C4-2B (cell line): ENCODE results near the gene FAM180A.

Source experiments
- H3K27ac ChIP-seq: fragments of 450-650 bp; 2 replicates; pipeline ENCODE4 v1.5.1; 2017
- ZFX ChIP-seq: fragments of 450-650 bp; IDR thresholded peaks from 2 replicates; pipeline ENCODE4 v1.6.1; 2017
- TF ChIP-seq, protein P1 (sequence below): fragments of 450-650 bp; conservative IDR thresholded peaks from 2 replicates; pipeline ENCODE4 v1.5.1; 2017; ENCODE audit warnings: mild to moderate bottlenecking

FAM180A gene

DNA sequence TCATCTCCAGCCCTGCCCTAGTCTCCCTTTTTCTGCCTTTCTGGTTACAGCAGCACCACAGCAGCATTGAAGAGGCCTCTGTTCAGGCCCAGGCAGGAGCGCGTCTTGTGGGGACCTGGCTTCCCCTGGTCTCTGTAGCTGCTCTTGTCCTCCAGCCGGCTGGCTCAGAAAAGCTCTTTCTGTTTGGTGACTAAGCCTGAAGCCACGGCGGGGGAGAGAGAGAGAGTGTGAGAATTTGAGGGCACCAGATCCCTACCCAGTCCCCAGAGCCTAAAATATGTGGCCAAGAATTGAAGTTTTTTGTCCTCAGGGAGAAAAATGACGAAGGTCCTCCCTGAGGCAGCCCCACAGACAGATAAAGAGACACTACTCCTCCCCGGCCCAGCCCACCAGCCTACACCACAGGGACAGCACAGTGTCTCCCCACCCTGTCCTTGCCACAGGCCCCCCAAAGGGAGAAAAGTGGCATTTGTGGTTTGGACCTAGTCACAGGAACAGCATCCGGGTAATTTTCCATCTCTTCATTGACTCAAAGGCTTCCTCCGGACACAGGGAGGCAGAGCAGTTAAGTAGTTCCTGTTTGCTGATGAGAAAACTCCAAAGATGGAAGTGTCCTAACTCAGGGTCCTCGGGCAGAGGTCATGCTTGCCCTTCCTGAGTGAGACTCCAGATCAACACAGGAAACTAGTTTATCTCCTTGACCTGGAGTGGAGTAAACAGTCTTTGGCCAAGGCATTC is 13.3 kb upstream of the FAM180A start:
- H3K27ac ChIP-seq = no peak overlapping the region
- no peak for TF ChIP-seq ZFX

DNA sequence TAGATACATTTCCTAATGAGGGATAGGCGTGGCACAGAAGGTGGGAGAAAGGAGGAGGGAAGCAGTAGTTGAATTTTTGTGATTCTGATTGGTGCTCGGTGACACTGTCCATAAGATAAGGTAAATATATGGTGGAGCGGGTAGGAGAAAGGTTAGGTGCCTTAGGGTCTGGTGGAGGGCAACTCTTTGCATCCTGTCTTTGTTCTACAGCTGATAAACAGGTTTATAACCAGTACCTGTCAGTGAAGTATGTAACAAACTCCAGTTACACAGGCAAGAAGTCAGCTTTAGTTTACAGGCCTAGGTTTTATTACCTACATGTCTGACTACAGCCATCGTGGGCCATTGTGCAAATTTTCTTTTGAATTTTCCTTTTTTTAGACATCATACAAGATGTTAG is 10.9 kb upstream of the FAM180A start:
- H3K27ac ChIP-seq = no peak overlapping the region
- TF ChIP-seq ZFX = no peak
- TF ChIP-seq, protein P1, sequence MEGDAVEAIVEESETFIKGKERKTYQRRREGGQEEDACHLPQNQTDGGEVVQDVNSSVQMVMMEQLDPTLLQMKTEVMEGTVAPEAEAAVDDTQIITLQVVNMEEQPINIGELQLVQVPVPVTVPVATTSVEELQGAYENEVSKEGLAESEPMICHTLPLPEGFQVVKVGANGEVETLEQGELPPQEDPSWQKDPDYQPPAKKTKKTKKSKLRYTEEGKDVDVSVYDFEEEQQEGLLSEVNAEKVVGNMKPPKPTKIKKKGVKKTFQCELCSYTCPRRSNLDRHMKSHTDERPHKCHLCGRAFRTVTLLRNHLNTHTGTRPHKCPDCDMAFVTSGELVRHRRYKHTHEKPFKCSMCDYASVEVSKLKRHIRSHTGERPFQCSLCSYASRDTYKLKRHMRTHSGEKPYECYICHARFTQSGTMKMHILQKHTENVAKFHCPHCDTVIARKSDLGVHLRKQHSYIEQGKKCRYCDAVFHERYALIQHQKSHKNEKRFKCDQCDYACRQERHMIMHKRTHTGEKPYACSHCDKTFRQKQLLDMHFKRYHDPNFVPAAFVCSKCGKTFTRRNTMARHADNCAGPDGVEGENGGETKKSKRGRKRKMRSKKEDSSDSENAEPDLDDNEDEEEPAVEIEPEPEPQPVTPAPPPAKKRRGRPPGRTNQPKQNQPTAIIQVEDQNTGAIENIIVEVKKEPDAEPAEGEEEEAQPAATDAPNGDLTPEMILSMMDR = no peak

DNA sequence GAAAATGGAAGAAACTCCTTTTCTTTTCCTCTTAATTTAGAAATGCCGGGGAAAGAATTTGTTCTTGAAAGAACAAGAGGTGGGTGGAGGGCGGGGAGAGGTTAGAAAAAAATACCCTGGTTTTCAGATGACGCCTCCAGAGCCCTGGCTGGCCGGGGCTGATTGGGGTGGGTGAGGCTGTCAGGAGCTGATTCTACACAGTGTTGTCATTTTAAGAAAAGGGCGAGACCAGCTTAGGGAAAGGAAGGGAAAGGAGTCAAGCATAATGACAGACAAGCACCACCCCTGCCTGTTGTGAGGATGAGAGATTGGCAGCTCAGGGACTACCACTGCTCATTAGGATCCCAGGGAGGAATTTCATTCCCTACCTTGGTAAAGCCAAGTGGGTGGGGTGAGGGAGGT is 9.9 kb upstream of the FAM180A start:
- no peak for TF ChIP-seq ZFX
- TF ChIP-seq, protein P1 = no peak
- H3K27ac ChIP-seq = no peak overlapping the region

DNA sequence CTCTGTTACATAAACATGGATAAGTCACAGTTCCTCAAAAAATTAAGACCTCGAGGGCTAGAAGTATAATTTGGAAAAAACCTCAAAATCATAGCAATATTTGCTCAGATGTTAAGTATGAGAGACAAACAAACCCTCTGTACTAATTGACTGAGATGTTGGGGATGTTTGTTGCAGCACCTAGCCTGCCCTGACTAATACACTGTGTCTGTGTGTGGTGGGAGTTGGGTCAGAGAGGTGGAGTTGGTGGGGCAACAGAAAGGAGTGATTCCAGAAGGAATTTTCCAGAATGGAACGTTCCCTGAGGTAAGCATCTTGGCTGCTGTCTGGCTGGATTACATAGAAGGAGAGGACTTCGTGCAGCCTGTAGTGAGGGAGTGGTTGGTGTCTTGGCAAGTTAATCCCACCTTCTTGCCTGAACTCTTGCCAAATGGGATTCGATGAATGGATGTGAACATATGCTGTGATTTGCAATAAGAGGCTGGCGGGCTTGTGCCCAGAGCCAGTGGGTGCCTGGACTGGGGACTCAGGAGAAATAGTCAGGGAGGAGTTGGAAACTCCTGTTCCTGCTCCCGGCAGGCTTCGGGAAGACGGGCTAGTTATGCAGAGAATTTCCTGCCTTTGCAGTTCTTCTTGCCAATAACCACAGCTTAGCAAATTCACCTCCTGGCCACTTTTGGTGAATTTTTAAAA is 9.3 kb upstream of the FAM180A start:
- no peak overlapping the region for H3K27ac ChIP-seq
- TF ChIP-seq, protein P1 = no peak

DNA sequence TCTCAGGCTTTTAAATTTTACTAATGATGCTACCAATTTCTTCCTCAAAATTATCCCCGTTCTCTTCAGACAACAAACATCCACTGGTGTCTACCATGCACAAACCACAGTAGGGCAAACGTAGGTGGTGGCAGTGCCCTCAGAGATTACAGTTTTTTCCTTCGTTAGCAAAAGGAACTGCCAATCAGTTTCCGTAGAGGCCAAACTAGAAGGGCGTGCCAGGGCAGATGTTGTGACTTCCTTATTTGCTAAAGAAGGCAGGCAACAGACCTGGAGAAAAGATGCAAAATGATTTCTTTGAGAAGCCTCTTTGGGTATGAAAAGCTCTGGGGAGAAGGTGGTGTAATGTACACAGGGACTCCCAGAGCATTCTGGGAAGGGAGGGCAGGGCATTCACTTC is 7.6 kb upstream of the FAM180A start:
- H3K27ac ChIP-seq = no peak overlapping the region

DNA sequence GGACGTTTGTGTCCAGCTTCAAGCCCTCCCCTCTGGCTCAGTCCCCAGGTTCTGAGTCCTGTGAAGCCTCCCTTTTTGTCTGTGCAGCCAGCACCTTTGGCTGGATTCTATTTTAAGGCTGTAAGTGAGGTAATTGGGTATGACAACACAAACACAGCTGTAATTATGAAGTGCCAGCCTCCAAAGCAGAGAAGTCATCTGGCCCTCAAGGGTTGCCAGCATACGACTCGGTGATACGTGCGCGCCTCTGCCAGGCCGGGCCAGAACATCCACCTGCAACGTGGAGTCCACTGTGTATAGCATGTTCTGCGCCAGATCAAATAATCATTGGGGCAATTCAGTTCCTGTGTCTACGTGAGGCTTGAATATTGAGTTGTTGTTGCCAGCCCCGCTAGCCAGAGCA is 6.7 kb upstream of the FAM180A start:
- H3K27ac ChIP-seq = no peak overlapping the region
- TF ChIP-seq ZFX = no peak
- TF ChIP-seq, protein P1 = no peak

More for the DNA sequence above, 7.6 kb upstream of the FAM180A start:
- no peak for TF ChIP-seq ZFX
- TF ChIP-seq, protein P1 = no peak

DNA sequence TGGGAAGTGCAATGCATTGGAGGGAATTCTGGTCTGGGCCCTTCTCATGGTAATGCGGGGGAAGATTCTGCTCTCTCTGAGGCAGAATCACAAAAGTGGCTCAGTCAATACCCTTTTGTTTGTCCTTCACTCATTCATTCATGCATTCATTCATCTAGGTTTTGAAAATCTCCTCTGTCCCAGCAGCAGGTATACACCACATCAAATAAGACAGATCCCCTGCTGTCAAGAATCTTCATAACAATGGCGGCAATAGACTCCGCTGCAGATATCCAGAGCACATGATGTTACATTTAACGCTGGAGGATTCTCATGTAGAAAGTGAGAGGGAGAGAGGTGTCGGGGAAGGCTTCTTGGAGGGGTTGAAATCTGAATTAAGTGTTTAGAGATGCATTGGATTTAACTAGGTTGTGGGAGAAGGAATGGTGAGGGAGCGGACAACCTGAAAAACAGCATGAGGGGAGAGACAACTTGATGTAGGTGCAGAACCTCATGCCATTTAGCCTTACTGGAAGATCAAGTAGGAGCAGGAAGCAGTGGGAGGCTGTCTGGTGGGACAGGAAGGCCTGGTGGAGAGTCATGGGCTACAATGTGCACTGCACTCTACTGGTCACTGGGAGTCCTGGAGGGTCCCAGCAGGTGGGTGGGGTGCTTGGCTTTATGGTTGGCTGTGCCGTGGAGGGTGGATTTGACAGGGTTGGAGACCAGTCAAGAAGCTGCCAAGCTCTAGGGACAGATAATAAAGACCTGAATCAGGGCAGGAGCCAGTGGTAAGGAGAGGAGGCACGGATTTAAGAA is 5.2 kb upstream of the FAM180A start:
- TF ChIP-seq, protein P1 = no peak
- TF ChIP-seq ZFX = no peak

More for the DNA sequence above, 5.2 kb upstream of the FAM180A start:
- no peak overlapping the region for H3K27ac ChIP-seq
